HCT116 (cell line): Measurements from ENCODE around the gene SLC25A6. TPM values are rescaled to one million over a fixed set of nuclear protein-coding genes. Genes with fewer than 3 reads are reported as not detected.

Experiments used
- ATAC-seq: fragments of 200-7000 bp; cut with Tn5 transposase; 2 replicates; pipeline ENCODE4 v1.9.1; 2020; ENCODE audit warnings: mild to moderate bottlenecking, moderate library complexity
- BruUV-seq: library from RNA; stranded (reverse); fragments of 400-500 nt; replicated peaks from 2 replicates; lab custom pipeline; 2021; lab: Mats Ljungman, UMichigan
- CTCF ChIA-PET: fragments of 300-600 bp; sonication (Branson Sonifier 250); formaldehyde crosslinking; loops from one replicate; lab custom pipeline; 2021; ENCODE audit warnings: antibody characterized with exemption; lab: Charles Lee
- POLR2A ChIA-PET: fragments of 300-600, 350-600 bp; sonication (Branson Sonifier 250); formaldehyde crosslinking; loops from one replicate; lab custom pipeline; 2021; ENCODE audit warnings: antibody characterized with exemption; lab: Charles Lee
- RAD21 ChIA-PET, 2 experiments: fragments of 300-600 bp; sonication (Branson Sonifier 250); formaldehyde crosslinking; loops; one replicate each; lab custom pipeline; 2023; ENCODE audit warnings: low total read pairs in 2 of 2; ENCODE audit not compliant: uncharacterized antibody in 2 of 2, unreplicated experiment in 2 of 2, low non-redundant PET in 1 of 2; lab: Charles Lee
- DNase-seq: peaks from one replicate; pipeline ENCODE4 v3.0.0-alpha.2; 2010; ENCODE audit warnings: low read depth, low spot score
- H2AFZ ChIP-seq: fragments of 200-600 bp; shearing (Covaris generic), sonication (generic); 2 replicates; pipeline ENCODE4 v1.6.1; 2017; ENCODE audit warnings: low read depth, mixed run types, mixed read lengths, antibody characterized with exemption, low read length; ENCODE audit not compliant: poor library complexity, severe bottlenecking
- H3K27ac ChIP-seq: 2 replicates; pipeline ENCODE4 v1.5.1; 2012; ENCODE audit warnings: low read depth, low read length
- H3K27me3 ChIP-seq: fragments of 200-600 bp; sonication (generic); 2 replicates; pipeline ENCODE4 v1.6.1; 2016; ENCODE audit warnings: mixed run types, low read length, mixed read lengths; ENCODE audit not compliant: insufficient read depth
- H3K36me3 ChIP-seq, 2 experiments: fragments of 200-500 bp in 1 of 2; fragments of 200-600 bp in 1 of 2; sonication (Bioruptor generic) in 1 of 2; sonication (generic) in 1 of 2; 2 replicates each; pipeline versions ENCODE4 v1.5.1 to v1.6.1; 2014 to 2016; ENCODE audit warnings: low read length in 2 of 2, inconsistent platforms in 1 of 2, mixed read lengths in 1 of 2, mixed run types in 1 of 2; ENCODE audit not compliant: insufficient read depth in 2 of 2, control insufficient read depth in 1 of 2
- H3K4me1 ChIP-seq, 2 experiments: fragments of 200-600 bp in 1 of 2; sonication (generic) in 1 of 2; 2 replicates each; pipeline versions ENCODE4 v1.5.1 to v1.6.1; 2012 to 2017; ENCODE audit warnings: low read length in 2 of 2, inconsistent platforms in 1 of 2, mild to moderate bottlenecking in 1 of 2, mixed read lengths in 1 of 2, mixed run types in 1 of 2, moderate library complexity in 1 of 2; ENCODE audit not compliant: insufficient read depth in 2 of 2, control insufficient read depth in 1 of 2
- H3K4me2 ChIP-seq: fragments of 200-600 bp; sonication (generic); 2 replicates; pipeline ENCODE4 v1.6.1; 2017; ENCODE audit warnings: mixed run types, low read length, mixed read lengths
- H3K4me3 ChIP-seq, 2 experiments: fragments of 200-600 bp in 1 of 2; sonication (generic) in 1 of 2; replicated peaks in 1 of 2; 2 replicates each; pipeline ENCODE4 v1.5.1; 2011 to 2016; ENCODE audit warnings: low read length in 2 of 2, control low read depth in 1 of 2, low read depth in 1 of 2, mild to moderate bottlenecking in 1 of 2, mixed read lengths in 1 of 2, mixed run types in 1 of 2
- H3K79me2 ChIP-seq: fragments of 200-600 bp; sonication (generic); 2 replicates; pipeline ENCODE4 v1.6.1; 2017; ENCODE audit warnings: mild to moderate bottlenecking, mixed run types, low read length, moderate library complexity, mixed read lengths; ENCODE audit not compliant: insufficient read depth
- H3K9ac ChIP-seq: fragments of 200-600 bp; sonication (generic); 2 replicates; pipeline ENCODE4 v1.6.1; 2016; ENCODE audit warnings: low read length, mixed read lengths
- H3K9me2 ChIP-seq: fragments of 200-600 bp; sonication (generic), shearing (Covaris generic); 2 replicates; pipeline ENCODE4 v1.6.1; 2017; ENCODE audit warnings: mixed run types, mild to moderate bottlenecking, moderate library complexity; ENCODE audit not compliant: insufficient read depth
- H3K9me3 ChIP-seq, 2 experiments: fragments of 200-500 bp in 1 of 2; fragments of 200-600 bp in 1 of 2; sonication (Bioruptor generic) in 1 of 2; sonication (generic) in 1 of 2; 2 replicates each; pipeline ENCODE4 v1.6.1; 2014 to 2017; ENCODE audit warnings: low read length in 2 of 2, mixed read lengths in 2 of 2, inconsistent platforms in 1 of 2, low read depth in 1 of 2, mild to moderate bottlenecking in 1 of 2, mixed run types in 1 of 2, moderate library complexity in 1 of 2; ENCODE audit not compliant: control insufficient read depth in 1 of 2, insufficient read depth in 1 of 2
- H4K20me1 ChIP-seq: fragments of 200-600 bp; sonication (generic), shearing (Covaris generic); 2 replicates; pipeline ENCODE4 v1.6.1; 2017; ENCODE audit warnings: mixed run types, mild to moderate bottlenecking, moderate library complexity; ENCODE audit not compliant: insufficient read depth
- CBX3 ChIP-seq: IDR thresholded peaks from 2 replicates; pipeline ENCODE4 v1.6.1; 2012; ENCODE audit warnings: low read depth
- CEBPB ChIP-seq: IDR thresholded peaks from 2 replicates; pipeline ENCODE4 v1.6.1; 2012; ENCODE audit warnings: low read depth
- EGR1 ChIP-seq: IDR thresholded peaks from 2 replicates; pipeline ENCODE4 v1.6.1; 2012; ENCODE audit warnings: low read depth
- ELF1 ChIP-seq: IDR thresholded peaks from 2 replicates; pipeline ENCODE4 v1.6.1; 2012; ENCODE audit warnings: low read depth, borderline replicate concordance
- EZH2 ChIP-seq: fragments of 200-600 bp; sonication (generic); IDR thresholded peaks from 2 replicates; pipeline ENCODE4 v1.6.1; 2017; ENCODE audit warnings: antibody characterized with exemption, mixed run types
- EZH2phosphoT487 ChIP-seq: fragments of 200-600 bp; IDR thresholded peaks from 2 replicates; pipeline ENCODE4 v1.6.1; 2018; ENCODE audit warnings: antibody characterized with exemption, borderline replicate concordance
- JUND ChIP-seq: IDR thresholded peaks from 2 replicates; pipeline ENCODE4 v1.6.1; 2012
- POLR2A ChIP-seq: IDR thresholded peaks from 2 replicates; pipeline ENCODE4 v1.7.0; 2011; ENCODE audit warnings: borderline replicate concordance; ENCODE audit not compliant: insufficient read depth, insufficient read length; ENCODE audit errors: extremely low read depth
- POLR2AphosphoS5 ChIP-seq: IDR thresholded peaks from 2 replicates; pipeline ENCODE4 v1.6.1; 2011; ENCODE audit warnings: mild to moderate bottlenecking, low read depth, low read length, moderate library complexity
- RAD21 ChIP-seq: IDR thresholded peaks from 2 replicates; pipeline ENCODE4 v1.6.1; 2012; ENCODE audit warnings: low read depth, mild to moderate bottlenecking
- SIN3A ChIP-seq: IDR thresholded peaks from 2 replicates; pipeline ENCODE4 v1.6.1; 2012; ENCODE audit warnings: low read depth
- SP1 ChIP-seq: IDR thresholded peaks from 2 replicates; pipeline ENCODE4 v1.6.1; 2012; ENCODE audit warnings: low read depth
- TCF7L2 ChIP-seq: IDR thresholded peaks from 2 replicates; pipeline ENCODE4 v1.7.0; 2011; ENCODE audit warnings: borderline replicate concordance, inconsistent platforms; ENCODE audit not compliant: insufficient read depth, insufficient read length; ENCODE audit errors: extremely low read depth
- YY1 ChIP-seq: IDR thresholded peaks from 2 replicates; pipeline ENCODE4 v1.6.1; 2011; ENCODE audit warnings: low read length, low read depth, moderate library complexity, mild to moderate bottlenecking; ENCODE audit not compliant: insufficient replicate concordance; ENCODE audit errors: extremely low read depth
- ZFX ChIP-seq: fragments of 450-650 bp; IDR thresholded peaks from 2 replicates; pipeline ENCODE4 v1.6.1; 2017
- ZNF274 ChIP-seq: fragments of 200-500 bp; sonication (Bioruptor generic); IDR thresholded peaks from 2 replicates; pipeline ENCODE4 v1.6.1; 2014; ENCODE audit warnings: mild to moderate bottlenecking, low read depth, low read length, inconsistent platforms
- intact Hi-C: fragments of 100-400 bp; cut with micrococcal nuclease; formaldehyde crosslinking; loops from 2 replicates; pipeline ENCODE4 v1.10.0; 2022
- total RNA-seq: library from RNA; stranded (reverse); gene quantifications from one replicate; pipeline ENCODE4 v1.2.1, GENCODE V29; 2021; ENCODE audit not compliant: unreplicated experiment
- TF ChIP-seq, protein P1 (sequence below): IDR thresholded peaks from 2 replicates; pipeline ENCODE4 v1.6.1; 2012
- TF ChIP-seq, protein P2 (sequence below), 3 experiments: fragments of 200-600 bp in 1 of 3; sonication (generic) in 1 of 3; IDR thresholded peaks in 2 of 3; conservative IDR thresholded peaks in 1 of 3; 2 replicates each; pipeline ENCODE4 v1.5.1; 2012 to 2017; ENCODE audit warnings: low read depth in 2 of 3, low read length in 2 of 3, antibody characterized with exemption in 1 of 3, borderline replicate concordance in 1 of 3, control low read depth in 1 of 3, mild to moderate bottlenecking in 1 of 3, mixed read lengths in 1 of 3, mixed run types in 1 of 3, moderate library complexity in 1 of 3; ENCODE audit not compliant: insufficient read depth in 1 of 3
- TF ChIP-seq, protein P3 (sequence below): IDR thresholded peaks from 2 replicates; pipeline ENCODE4 v1.6.1; 2012

The SLC25A6 gene
- total RNA-seq, 1 experiment from 2014 or later = 398 TPM

DNA sequence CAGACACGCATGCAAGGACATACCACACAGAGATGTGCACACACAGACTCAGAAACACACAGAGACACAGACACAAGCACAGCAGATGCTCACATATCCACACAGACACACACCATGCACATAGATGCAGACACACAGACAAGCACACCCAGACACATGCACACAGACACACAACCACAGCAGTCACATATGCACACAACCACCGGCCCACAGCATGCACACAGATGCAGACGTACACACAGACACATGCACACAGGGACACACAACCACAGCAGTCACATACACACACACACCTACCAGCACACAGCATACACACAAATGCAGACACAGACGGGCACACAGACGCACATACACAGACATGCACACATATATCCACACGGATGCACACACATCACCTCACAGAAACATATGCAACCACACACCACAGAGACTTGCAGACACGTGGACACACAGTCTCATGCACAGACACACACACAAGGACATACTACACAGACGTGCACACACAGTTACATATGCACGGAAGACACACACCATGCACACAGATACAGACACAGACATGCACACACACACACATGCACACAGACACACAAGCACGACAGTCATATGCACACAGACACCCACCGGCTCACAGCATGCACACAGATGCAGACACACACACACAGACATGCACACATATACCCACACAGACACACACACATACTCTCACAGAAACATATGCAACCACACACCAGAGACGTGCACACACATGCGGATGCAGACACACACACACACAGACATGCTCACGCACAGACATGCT lies 25.2 kb upstream of the SLC25A6 start:
- ATAC-seq = no peak

DNA sequence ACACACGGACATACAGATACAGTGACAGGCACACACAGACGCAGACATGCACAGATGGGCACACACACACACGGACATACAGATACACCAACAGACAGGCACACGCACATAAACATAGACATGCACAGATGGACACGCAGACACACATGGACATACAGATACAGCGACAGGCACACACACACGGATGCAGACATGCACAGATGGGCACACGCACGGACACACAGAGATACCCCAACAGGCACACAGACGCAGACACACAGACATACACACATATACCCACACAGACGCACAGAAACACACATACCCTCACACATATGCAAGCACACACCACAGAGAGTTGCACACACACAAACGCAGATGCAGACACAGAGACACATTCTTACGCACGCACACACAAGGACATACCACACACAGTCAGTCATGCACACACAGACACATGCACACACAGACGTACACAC lies 24.4 kb upstream of the SLC25A6 start:
- Histone ChIP-seq H3K9me3 (no peaks in the 10 kb centered on the region), H4K20me1 (no peaks in the 10 kb centered on the region), H3K79me2 (no peaks in the 10 kb centered on the region), H3K9ac (no peak overlapping the region), H3K9me2 (no peaks in the 10 kb centered on the region), H3K4me2 (no peak overlapping the region), H3K4me3 (no peak overlapping the region), H3K4me1 (no peaks in the 10 kb centered on the region), H3K27me3 (no peaks in the 10 kb centered on the region), H3K36me3 (peaks cover 0 to 9% of the 10 kb centered on the region in 2 experiments; a peak in 1 of 4 replicates), H3K27ac (no peak overlapping the region), H2AFZ (no peak overlapping the region)
- TF ChIP-seq ELF1 = no peak
- no peak for TF ChIP-seq POLR2A
- TF ChIP-seq SIN3A = no peak
- TF ChIP-seq, protein P1, sequence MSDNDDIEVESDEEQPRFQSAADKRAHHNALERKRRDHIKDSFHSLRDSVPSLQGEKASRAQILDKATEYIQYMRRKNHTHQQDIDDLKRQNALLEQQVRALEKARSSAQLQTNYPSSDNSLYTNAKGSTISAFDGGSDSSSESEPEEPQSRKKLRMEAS = no peak
- TF ChIP-seq TCF7L2 = no peak
- no peak for TF ChIP-seq JUND
- TF ChIP-seq, protein P2, sequence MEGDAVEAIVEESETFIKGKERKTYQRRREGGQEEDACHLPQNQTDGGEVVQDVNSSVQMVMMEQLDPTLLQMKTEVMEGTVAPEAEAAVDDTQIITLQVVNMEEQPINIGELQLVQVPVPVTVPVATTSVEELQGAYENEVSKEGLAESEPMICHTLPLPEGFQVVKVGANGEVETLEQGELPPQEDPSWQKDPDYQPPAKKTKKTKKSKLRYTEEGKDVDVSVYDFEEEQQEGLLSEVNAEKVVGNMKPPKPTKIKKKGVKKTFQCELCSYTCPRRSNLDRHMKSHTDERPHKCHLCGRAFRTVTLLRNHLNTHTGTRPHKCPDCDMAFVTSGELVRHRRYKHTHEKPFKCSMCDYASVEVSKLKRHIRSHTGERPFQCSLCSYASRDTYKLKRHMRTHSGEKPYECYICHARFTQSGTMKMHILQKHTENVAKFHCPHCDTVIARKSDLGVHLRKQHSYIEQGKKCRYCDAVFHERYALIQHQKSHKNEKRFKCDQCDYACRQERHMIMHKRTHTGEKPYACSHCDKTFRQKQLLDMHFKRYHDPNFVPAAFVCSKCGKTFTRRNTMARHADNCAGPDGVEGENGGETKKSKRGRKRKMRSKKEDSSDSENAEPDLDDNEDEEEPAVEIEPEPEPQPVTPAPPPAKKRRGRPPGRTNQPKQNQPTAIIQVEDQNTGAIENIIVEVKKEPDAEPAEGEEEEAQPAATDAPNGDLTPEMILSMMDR (IDR thresholded peaks at IDR 0.05 in 2 of 3, conservative IDR thresholded peaks at IDR 0.05 in 1 of 3; ENCODE audit: borderline replicate concordance in 1 of 3, insufficient read depth in 1 of 3, low read depth in 2 of 3, low read length in 2 of 3) = no peak
- TF ChIP-seq CEBPB = no peak
- TF ChIP-seq YY1 = no peak
- TF ChIP-seq POLR2AphosphoS5 = no peak
- TF ChIP-seq RAD21 = no peak
- no peak for TF ChIP-seq SP1
- TF ChIP-seq EZH2phosphoT487 = no peak
- TF ChIP-seq EZH2 = no peak
- TF ChIP-seq, protein P3, sequence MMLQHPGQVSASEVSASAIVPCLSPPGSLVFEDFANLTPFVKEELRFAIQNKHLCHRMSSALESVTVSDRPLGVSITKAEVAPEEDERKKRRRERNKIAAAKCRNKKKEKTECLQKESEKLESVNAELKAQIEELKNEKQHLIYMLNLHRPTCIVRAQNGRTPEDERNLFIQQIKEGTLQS = no peak
- TF ChIP-seq CBX3 = no peak
- no peak for TF ChIP-seq EGR1
- intact Hi-C loops = no loop called here
- ATAC-seq (no peak), DNase-seq (no peak)
- ChIA-PET RAD21 (no interaction called here), CTCF (no interaction called here), POLR2A (no interaction called here)
- no TSS peak for BruUV-seq

More for the DNA sequence above, 25.2 kb upstream of the SLC25A6 start:
- no TSS peak for BruUV-seq
- Histone ChIP-seq H4K20me1 (no peaks in the 10 kb centered on the region), H3K27me3 (no peaks in the 10 kb centered on the region), H3K27ac (no peak overlapping the region), H3K4me3 (no peak overlapping the region), H3K9me3 (peaks cover 0 to 5% of the 10 kb centered on the region in 2 experiments; a peak in 1 of 4 replicates), H3K4me2 (no peak overlapping the region), H3K36me3 (peaks cover 0 to 14% of the 10 kb centered on the region in 2 experiments; a peak in 1 of 4 replicates), H3K9me2 (no peaks in the 10 kb centered on the region), H3K79me2 (no peaks in the 10 kb centered on the region), H3K9ac (no peak overlapping the region), H3K4me1 (no peaks in the 10 kb centered on the region), H2AFZ (no peak overlapping the region)
- CTCF ChIA-PET = no interaction called here
- DNase-seq = no peak
- RAD21 ChIA-PET = no interaction called here
- POLR2A ChIA-PET = no interaction called here
- TF ChIP-seq POLR2AphosphoS5 = 0 out of 2 replicates have a peak, but pooled peaks have one; percentile 14
- TF ChIP-seq, protein P3 = no peak
- TF ChIP-seq ZNF274 = no peak
- TF ChIP-seq SP1 = no peak
- TF ChIP-seq ZFX = no peak
- intact Hi-C loops = no loop called here
